HepG2 (cell line): ENCODE measurements around the gene POGLUT3. TPM values are rescaled to one million over a fixed set of nuclear protein-coding genes. Genes with fewer than 3 reads are reported as not detected.

Source experiments
- ARID2 ChIP-seq: sonication (generic); formaldehyde crosslinking; IDR thresholded peaks from 2 replicates; pipeline ENCODE4 v1.8.1; 2022; ENCODE audit warnings: mild to moderate bottlenecking, missing genetic modification reagents, borderline replicate concordance
- CREM ChIP-seq, 2 experiments: sonication (generic) in 1 of 2; formaldehyde crosslinking in 1 of 2; IDR thresholded peaks; 2 replicates each; pipeline versions ENCODE4 v1.4.0 to v1.6.1; 2016 to 2020; ENCODE audit warnings: antibody characterized with exemption in 1 of 2, mild to moderate bottlenecking in 1 of 2, missing genetic modification reagents in 1 of 2
- DMAP1 ChIP-seq: IDR thresholded peaks from 2 replicates; pipeline ENCODE4 v1.6.1; 2016
- ELF1 ChIP-seq: sonication (generic); formaldehyde crosslinking; IDR thresholded peaks from 2 replicates; pipeline ENCODE4 v1.4.0; 2020; ENCODE audit warnings: missing genetic modification reagents
- FLYWCH1 ChIP-seq: sonication (generic); formaldehyde crosslinking; IDR thresholded peaks from 2 replicates; pipeline ENCODE4 v1.8.1; 2023; ENCODE audit warnings: mild to moderate bottlenecking, missing genetic modification reagents
- LCORL ChIP-seq, 2 experiments: fragments of 450-650 bp in 1 of 2; sonication (generic) in 1 of 2; formaldehyde crosslinking in 1 of 2; IDR thresholded peaks; 2 replicates each; pipeline versions ENCODE4 v1.5.0 to v1.6.1; 2017 to 2020; ENCODE audit warnings: antibody characterized with exemption in 1 of 2, missing genetic modification reagents in 1 of 2
- NCOR1 ChIP-seq: fragments of 200-600 bp; sonication (generic); IDR thresholded peaks from 2 replicates; pipeline ENCODE4 v1.7.0; 2017; ENCODE audit warnings: antibody characterized with exemption, low read length, borderline replicate concordance
- POGZ ChIP-seq: sonication (generic); formaldehyde crosslinking; IDR thresholded peaks from 2 replicates; pipeline ENCODE4 v1.4.0; 2020; ENCODE audit warnings: mild to moderate bottlenecking, missing genetic modification reagents
- RFX5 ChIP-seq: IDR thresholded peaks from 2 replicates; pipeline ENCODE4 v1.6.1; 2011; ENCODE audit warnings: low read depth, low read length, improper control_type of control experiment
- RXRA ChIP-seq: sonication (generic); formaldehyde crosslinking; IDR thresholded peaks from 2 replicates; pipeline ENCODE4 v1.5.1; 2020; ENCODE audit warnings: missing genetic modification reagents
- SMARCE1 ChIP-seq: fragments of 450-650 bp; IDR thresholded peaks from 2 replicates; pipeline ENCODE4 v1.6.1; 2017; ENCODE audit warnings: borderline replicate concordance
- SMC3 ChIP-seq: IDR thresholded peaks from 2 replicates; pipeline ENCODE4 v1.6.1; 2011; ENCODE audit warnings: low read length, improper control_type of control experiment
- SMYD3 ChIP-seq: sonication (generic); formaldehyde crosslinking; IDR thresholded peaks from 2 replicates; pipeline ENCODE4 v1.8.1; 2023; ENCODE audit warnings: mild to moderate bottlenecking, missing genetic modification reagents
- TEAD2 ChIP-seq: sonication (generic); formaldehyde crosslinking; IDR thresholded peaks from 2 replicates; pipeline ENCODE4 v1.9.0; 2021; ENCODE audit warnings: missing genetic modification reagents
- TGIF2 ChIP-seq: IDR thresholded peaks from 2 replicates; pipeline ENCODE4 v1.6.1; 2016; ENCODE audit warnings: control low read depth, missing compliant biosample characterization
- TP53 ChIP-seq: sonication (generic); formaldehyde crosslinking; conservative IDR thresholded peaks from 2 replicates; pipeline ENCODE4 v1.4.0; 2020; ENCODE audit warnings: missing genetic modification reagents
- ZNF124 ChIP-seq: sonication (generic); formaldehyde crosslinking; IDR thresholded peaks from 2 replicates; pipeline ENCODE4 v1.4.0; 2020; ENCODE audit warnings: missing genetic modification reagents
- ZNF24 ChIP-seq: fragments of 450-650 bp; IDR thresholded peaks from 2 replicates; pipeline ENCODE4 v1.6.1; 2017; ENCODE audit warnings: antibody characterized with exemption, mild to moderate bottlenecking
- polyA plus RNA-seq, 8 experiments: library from polyadenylated mRNA; depleted of rRNA in 3 of 8; stranded (reverse) in 7 of 8; unstranded in 1 of 8; fragments of >200 nt; fragmentation: Illumina TruSeq in 4 of 8; extraction: Trizol in 4 of 8; gene quantifications; 2 replicates each; pipeline versions ENCODE4 v1.2.1 to v1.2.3, GENCODE V29; 2011 to 2016; ENCODE audit warnings: low read depth in 4 of 8, missing spikeins in 1 of 8, mixed read lengths in 1 of 8; ENCODE audit not compliant: insufficient read depth in 1 of 8
- total RNA-seq, 5 experiments: library from RNA; depleted of rRNA; stranded (reverse); fragments of >200 nt; fragmentation: Illumina TruSeq; extraction: Trizol; gene quantifications; 2 replicates each; pipeline ENCODE4 v1.2.3, GENCODE V29; 2016; ENCODE audit warnings: low read depth in 1 of 5
- TF ChIP-seq, protein P1 (sequence below): sonication (generic); formaldehyde crosslinking; IDR thresholded peaks from 2 replicates; pipeline ENCODE4 v1.4.0; 2020; ENCODE audit warnings: missing genetic modification reagents, borderline replicate concordance
- TF ChIP-seq, protein P2 (sequence below): sonication (generic); formaldehyde crosslinking; IDR thresholded peaks from 2 replicates; pipeline ENCODE4 v1.4.0; 2020; ENCODE audit warnings: missing genetic modification reagents
- TF ChIP-seq, protein P3 (sequence below): sonication (generic); formaldehyde crosslinking; IDR thresholded peaks from 2 replicates; pipeline ENCODE4 v1.4.0; 2020; ENCODE audit warnings: missing genetic modification reagents

Gene POGLUT3
- total and polyA plus RNA-seq, 2 of the 13 experiments (the other 11 are each of a cell fraction or from before 2014, with no cell fraction given) = 14.3 to 22.0 TPM

DNA sequence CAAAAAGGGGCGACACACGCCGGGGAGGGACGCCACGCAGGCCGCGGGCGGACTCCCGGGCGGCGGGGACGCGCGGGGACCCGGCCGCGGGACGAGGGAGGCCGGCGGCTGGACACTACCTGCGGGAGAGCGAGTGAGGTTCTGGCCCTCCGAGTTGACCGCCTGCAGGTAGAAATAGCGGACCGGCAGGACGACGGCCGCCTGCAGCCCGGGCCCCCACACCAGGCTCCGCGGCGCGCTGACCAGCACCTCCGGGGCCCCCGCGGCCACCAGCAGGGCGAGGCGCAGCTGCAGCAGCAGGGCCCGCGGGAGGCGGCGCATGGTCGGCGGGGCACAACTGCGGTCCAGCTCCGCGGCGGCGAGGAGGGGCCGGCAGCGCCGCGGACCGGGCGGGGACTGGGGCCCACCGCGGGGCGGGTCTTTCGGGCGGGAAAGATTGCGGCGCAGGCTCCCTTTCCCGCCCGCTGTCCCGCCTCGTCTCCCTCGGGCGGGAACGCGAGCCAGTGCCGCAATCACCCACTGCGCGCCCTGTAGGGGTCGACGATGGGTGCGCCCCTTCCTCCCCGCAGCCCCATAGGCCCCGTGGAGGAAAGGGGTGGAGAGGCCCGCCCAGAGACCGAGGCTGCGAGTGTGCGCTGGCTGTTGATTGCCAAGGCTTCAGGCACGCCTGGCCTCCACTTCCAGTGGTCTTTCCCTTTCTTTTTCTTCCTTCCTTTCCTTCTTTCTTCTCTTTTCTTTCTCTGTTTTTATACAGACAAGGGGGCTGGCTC, at the start of gene POGLUT3 (continued):
- TF ChIP-seq, protein P1, sequence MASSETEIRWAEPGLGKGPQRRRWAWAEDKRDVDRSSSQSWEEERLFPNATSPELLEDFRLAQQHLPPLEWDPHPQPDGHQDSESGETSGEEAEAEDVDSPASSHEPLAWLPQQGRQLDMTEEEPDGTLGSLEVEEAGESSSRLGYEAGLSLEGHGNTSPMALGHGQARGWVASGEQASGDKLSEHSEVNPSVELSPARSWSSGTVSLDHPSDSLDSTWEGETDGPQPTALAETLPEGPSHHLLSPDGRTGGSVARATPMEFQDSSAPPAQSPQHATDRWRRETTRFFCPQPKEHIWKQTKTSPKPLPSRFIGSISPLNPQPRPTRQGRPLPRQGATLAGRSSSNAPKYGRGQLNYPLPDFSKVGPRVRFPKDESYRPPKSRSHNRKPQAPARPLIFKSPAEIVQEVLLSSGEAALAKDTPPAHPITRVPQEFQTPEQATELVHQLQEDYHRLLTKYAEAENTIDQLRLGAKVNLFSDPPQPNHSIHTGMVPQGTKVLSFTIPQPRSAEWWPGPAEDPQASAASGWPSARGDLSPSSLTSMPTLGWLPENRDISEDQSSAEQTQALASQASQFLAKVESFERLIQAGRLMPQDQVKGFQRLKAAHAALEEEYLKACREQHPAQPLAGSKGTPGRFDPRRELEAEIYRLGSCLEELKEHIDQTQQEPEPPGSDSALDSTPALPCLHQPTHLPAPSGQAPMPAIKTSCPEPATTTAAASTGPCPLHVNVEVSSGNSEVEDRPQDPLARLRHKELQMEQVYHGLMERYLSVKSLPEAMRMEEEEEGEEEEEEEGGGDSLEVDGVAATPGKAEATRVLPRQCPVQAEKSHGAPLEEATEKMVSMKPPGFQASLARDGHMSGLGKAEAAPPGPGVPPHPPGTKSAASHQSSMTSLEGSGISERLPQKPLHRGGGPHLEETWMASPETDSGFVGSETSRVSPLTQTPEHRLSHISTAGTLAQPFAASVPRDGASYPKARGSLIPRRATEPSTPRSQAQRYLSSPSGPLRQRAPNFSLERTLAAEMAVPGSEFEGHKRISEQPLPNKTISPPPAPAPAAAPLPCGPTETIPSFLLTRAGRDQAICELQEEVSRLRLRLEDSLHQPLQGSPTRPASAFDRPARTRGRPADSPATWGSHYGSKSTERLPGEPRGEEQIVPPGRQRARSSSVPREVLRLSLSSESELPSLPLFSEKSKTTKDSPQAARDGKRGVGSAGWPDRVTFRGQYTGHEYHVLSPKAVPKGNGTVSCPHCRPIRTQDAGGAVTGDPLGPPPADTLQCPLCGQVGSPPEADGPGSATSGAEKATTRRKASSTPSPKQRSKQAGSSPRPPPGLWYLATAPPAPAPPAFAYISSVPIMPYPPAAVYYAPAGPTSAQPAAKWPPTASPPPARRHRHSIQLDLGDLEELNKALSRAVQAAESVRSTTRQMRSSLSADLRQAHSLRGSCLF (CRISPR knock-in tag) = no peak
- no peak for TF ChIP-seq LCORL (IDR thresholded peaks at IDR 0.05)
- 0 out of 2 replicates have a peak, but pooled peaks have one; percentile 5 for TF ChIP-seq LCORL (CRISPR knock-in tag; IDR thresholded peaks at IDR 0.05)
- no peak; the same call in 1 of the 2 replicates for TF ChIP-seq ZNF24
- TF ChIP-seq RFX5 = no peak
- no peak for TF ChIP-seq SMYD3
- no peak for TF ChIP-seq NCOR1
- no peak for TF ChIP-seq SMC3
- TF ChIP-seq, protein P2, sequence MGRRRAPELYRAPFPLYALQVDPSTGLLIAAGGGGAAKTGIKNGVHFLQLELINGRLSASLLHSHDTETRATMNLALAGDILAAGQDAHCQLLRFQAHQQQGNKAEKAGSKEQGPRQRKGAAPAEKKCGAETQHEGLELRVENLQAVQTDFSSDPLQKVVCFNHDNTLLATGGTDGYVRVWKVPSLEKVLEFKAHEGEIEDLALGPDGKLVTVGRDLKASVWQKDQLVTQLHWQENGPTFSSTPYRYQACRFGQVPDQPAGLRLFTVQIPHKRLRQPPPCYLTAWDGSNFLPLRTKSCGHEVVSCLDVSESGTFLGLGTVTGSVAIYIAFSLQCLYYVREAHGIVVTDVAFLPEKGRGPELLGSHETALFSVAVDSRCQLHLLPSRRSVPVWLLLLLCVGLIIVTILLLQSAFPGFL (CRISPR knock-in tag) = no peak
- no peak for TF ChIP-seq TGIF2 (CRISPR knock-in tag)
- TF ChIP-seq ZNF124 (CRISPR knock-in tag) = no peak
- TF ChIP-seq DMAP1 (CRISPR knock-in tag) = no peak
- TF ChIP-seq SMARCE1 = no peak
- no peak for TF ChIP-seq CREM (IDR thresholded peaks at IDR 0.05)
- no peak for TF ChIP-seq CREM (CRISPR knock-in tag; IDR thresholded peaks at IDR 0.05)
- 0 out of 2 replicates have a peak, but pooled peaks have one; percentile 41 for TF ChIP-seq POGZ (CRISPR knock-in tag)
- TF ChIP-seq TP53 = no peak
- no peak for TF ChIP-seq FLYWCH1
- no peak for TF ChIP-seq ARID2
- TF ChIP-seq, protein P3, sequence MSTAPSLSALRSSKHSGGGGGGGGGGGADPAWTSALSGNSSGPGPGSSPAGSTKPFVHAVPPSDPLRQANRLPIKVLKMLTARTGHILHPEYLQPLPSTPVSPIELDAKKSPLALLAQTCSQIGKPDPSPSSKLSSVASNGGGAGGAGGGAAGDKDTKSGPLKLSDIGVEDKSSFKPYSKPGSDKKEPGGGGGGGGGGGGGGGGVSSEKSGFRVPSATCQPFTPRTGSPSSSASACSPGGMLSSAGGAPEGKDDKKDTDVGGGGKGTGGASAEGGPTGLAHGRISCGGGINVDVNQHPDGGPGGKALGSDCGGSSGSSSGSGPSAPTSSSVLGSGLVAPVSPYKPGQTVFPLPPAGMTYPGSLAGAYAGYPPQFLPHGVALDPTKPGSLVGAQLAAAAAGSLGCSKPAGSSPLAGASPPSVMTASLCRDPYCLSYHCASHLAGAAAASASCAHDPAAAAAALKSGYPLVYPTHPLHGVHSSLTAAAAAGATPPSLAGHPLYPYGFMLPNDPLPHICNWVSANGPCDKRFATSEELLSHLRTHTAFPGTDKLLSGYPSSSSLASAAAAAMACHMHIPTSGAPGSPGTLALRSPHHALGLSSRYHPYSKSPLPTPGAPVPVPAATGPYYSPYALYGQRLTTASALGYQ (CRISPR knock-in tag) = no peak
- TF ChIP-seq TEAD2 (CRISPR knock-in tag) = peak; percentile 39; the same call in 1 of the 2 replicates
- TF ChIP-seq ELF1 (CRISPR knock-in tag) = no peak
- TF ChIP-seq RXRA (CRISPR knock-in tag) = no peak
